Karpas-422 (cell line): Measurements from ENCODE around the gene PRKN. TPM values are rescaled to one million over a fixed set of nuclear protein-coding genes. Genes with fewer than 3 reads are reported as not detected.

Source experiments
- DNase-seq: peaks from one replicate; pipeline ENCODE4 v3.0.0-alpha.2; 2015
- H2AFZ ChIP-seq: fragments of 200-600 bp; sonication (generic); 2 replicates; pipeline ENCODE4 v1.6.1; 2014; ENCODE audit warnings: antibody characterized with exemption, low read length, mixed read lengths
- H3K27ac ChIP-seq: fragments of 200-600 bp; sonication (generic); 2 replicates; pipeline ENCODE4 v1.5.1; 2014; ENCODE audit warnings: mild to moderate bottlenecking, low read length, moderate library complexity
- H3K27me3 ChIP-seq: fragments of 200-600 bp; sonication (generic); 2 replicates; pipeline ENCODE4 v1.6.1; 2014; ENCODE audit warnings: low read length, mixed read lengths
- H3K36me3 ChIP-seq: fragments of 200-600 bp; sonication (generic); 2 replicates; pipeline ENCODE4 v1.6.1; 2014; ENCODE audit warnings: low read length, mixed read lengths; ENCODE audit not compliant: insufficient read depth
- H3K4me1 ChIP-seq: fragments of 200-600 bp; sonication (generic); 2 replicates; pipeline ENCODE4 v1.6.1; 2014; ENCODE audit warnings: mild to moderate bottlenecking, low read length, mixed read lengths
- H3K4me2 ChIP-seq: fragments of 200-600 bp; sonication (generic); 2 replicates; pipeline ENCODE4 v1.6.1; 2014; ENCODE audit warnings: low read length, low read depth, mild to moderate bottlenecking; ENCODE audit not compliant: poor library complexity, severe bottlenecking
- H3K4me3 ChIP-seq: fragments of 200-600 bp; sonication (generic); 2 replicates; pipeline ENCODE4 v1.5.1; 2014; ENCODE audit warnings: mild to moderate bottlenecking, antibody characterized with exemption, low read length, mixed read lengths
- H3K79me2 ChIP-seq: fragments of 200-600 bp; sonication (generic); 2 replicates; pipeline ENCODE4 v1.6.1; 2014; ENCODE audit warnings: mild to moderate bottlenecking, low read length, mixed read lengths
- H3K9ac ChIP-seq: fragments of 200-600 bp; sonication (generic); 2 replicates; pipeline ENCODE4 v1.6.0; 2014; ENCODE audit warnings: low read length
- H3K9me2 ChIP-seq: fragments of 200-600 bp; sonication (generic), shearing (Covaris generic); replicated peaks from 2 replicates; pipeline ENCODE4 v1.6.0; 2014; ENCODE audit warnings: mild to moderate bottlenecking, low read length, moderate library complexity; ENCODE audit not compliant: insufficient read depth
- H3K9me3 ChIP-seq: fragments of 300-700, 200-600 bp; sonication (generic); 2 replicates; pipeline ENCODE4 v1.6.1; 2014; ENCODE audit warnings: low read length, mixed read lengths
- H4K20me1 ChIP-seq: fragments of 200-600 bp; sonication (generic); 2 replicates; pipeline ENCODE4 v1.6.1; 2014; ENCODE audit warnings: mild to moderate bottlenecking, antibody characterized with exemption, low read length, low read depth; ENCODE audit not compliant: insufficient read depth
- total RNA-seq: library from RNA; depleted of rRNA; stranded (reverse); fragments of >200 nt; shearing (Covaris generic); gene quantifications from 2 replicates; pipeline ENCODE4 v1.2.3, GENCODE V29; 2014; ENCODE audit warnings: low replicate concordance

Gene PRKN
- total RNA-seq, 1 experiment from 2014 or later, result not detected

GRCh38 chr6:161434350-161434749, 1293.2 kb downstream of the PRKN start:
- Histone ChIP-seq H3K27ac (no peak overlapping the region), H4K20me1 (no peaks in the 10 kb centered on the region), H3K4me1 (peaks cover 8% of the 10 kb centered on the region), H3K4me3 (no peak overlapping the region), H3K9me3 (no peaks in the 10 kb centered on the region), H3K9ac (no peak overlapping the region), H3K27me3 (no peaks in the 10 kb centered on the region), H3K9me2 (no peaks in the 10 kb centered on the region), H2AFZ (no peak overlapping the region), H3K79me2 (no peaks in the 10 kb centered on the region), H3K36me3 (no peaks in the 10 kb centered on the region), H3K4me2 (no peak overlapping the region)
- no peak for DNase-seq

- no peaks in the 10 kb centered on the region for H3K9me3 ChIP-seq
- no peak overlapping the region for H3K4me3 ChIP-seq
- no peaks in the 10 kb centered on the region for H3K36me3 ChIP-seq
- H3K9ac ChIP-seq, result no peak overlapping the region
- H3K4me2 ChIP-seq, result no peak overlapping the region
- H3K27ac ChIP-seq, result no peak overlapping the region
- no peak for DNase-seq
- H2AFZ ChIP-seq, result no peak overlapping the region
- no peaks in the 10 kb centered on the region for H3K79me2 ChIP-seq
- no peaks in the 10 kb centered on the region for H3K27me3 ChIP-seq
- H3K4me1 ChIP-seq, result no peaks in the 10 kb centered on the region
- H4K20me1 ChIP-seq, result no peaks in the 10 kb centered on the region
- H3K9me2 ChIP-seq, result no peaks in the 10 kb centered on the region
These were observed 1295.0 kb downstream of the PRKN start for GRCh38 chr6:161432546-161432945.

GRCh38 chr6:161429921-161430490, 1297.6 kb downstream of the PRKN start:
- Histone ChIP-seq H3K4me3 (no peak overlapping the region), H3K4me1 (no peaks in the 10 kb centered on the region), H3K79me2 (no peaks in the 10 kb centered on the region), H4K20me1 (no peaks in the 10 kb centered on the region), H3K9me2 (no peaks in the 10 kb centered on the region), H3K9ac (no peak overlapping the region), H3K36me3 (no peaks in the 10 kb centered on the region), H3K4me2 (no peak overlapping the region), H2AFZ (no peak overlapping the region), H3K27ac (no peak overlapping the region), H3K27me3 (no peaks in the 10 kb centered on the region), H3K9me3 (no peaks in the 10 kb centered on the region)
- DNase-seq, result peak; percentile 49

- Histone ChIP-seq H3K9me2 (no peaks in the 10 kb centered on the region), H3K4me1 (no peaks in the 10 kb centered on the region), H4K20me1 (no peaks in the 10 kb centered on the region), H3K36me3 (no peaks in the 10 kb centered on the region), H3K9ac (no peak overlapping the region), H2AFZ (no peak overlapping the region), H3K4me2 (no peak overlapping the region), H3K9me3 (no peaks in the 10 kb centered on the region), H3K27ac (no peak overlapping the region), H3K4me3 (no peak overlapping the region), H3K79me2 (no peaks in the 10 kb centered on the region), H3K27me3 (no peaks in the 10 kb centered on the region)
- no peak for DNase-seq
These were observed 1303.1 kb downstream of the PRKN start for GRCh38 chr6:161424421-161424820.

GRCh38 chr6:161422710-161423680, 1304.6 kb downstream of the PRKN start:
- Histone ChIP-seq H3K4me2 (no peak overlapping the region), H3K9ac (no peak overlapping the region)

GRCh38 chr6:161418463-161418945, 1309.1 kb downstream of the PRKN start:
- H3K36me3 ChIP-seq, result no peaks in the 10 kb centered on the region
- no peaks in the 10 kb centered on the region for H3K4me1 ChIP-seq
- no peak overlapping the region for H2AFZ ChIP-seq
- no peak overlapping the region for H3K9ac ChIP-seq
- no peak overlapping the region for H3K4me2 ChIP-seq
- H3K27ac ChIP-seq, result no peak overlapping the region
- no peaks in the 10 kb centered on the region for H3K27me3 ChIP-seq
- no peaks in the 10 kb centered on the region for H3K9me2 ChIP-seq
- no peaks in the 10 kb centered on the region for H3K9me3 ChIP-seq
- no peak overlapping the region for H3K4me3 ChIP-seq
- H3K79me2 ChIP-seq, result no peaks in the 10 kb centered on the region
- DNase-seq, result peak; percentile 85
- H4K20me1 ChIP-seq, result no peaks in the 10 kb centered on the region

More at GRCh38 chr6:161422710-161423680, 1304.6 kb downstream of the PRKN start:
- no peaks in the 10 kb centered on the region for H3K36me3 ChIP-seq
- no peaks in the 10 kb centered on the region for H3K9me3 ChIP-seq
- no peaks in the 10 kb centered on the region for H4K20me1 ChIP-seq
- H3K27ac ChIP-seq, result no peak overlapping the region
- DNase-seq, result no peak
- H3K27me3 ChIP-seq, result no peaks in the 10 kb centered on the region
- H2AFZ ChIP-seq, result no peak overlapping the region
- H3K4me1 ChIP-seq, result no peaks in the 10 kb centered on the region
- no peaks in the 10 kb centered on the region for H3K79me2 ChIP-seq
- no peak overlapping the region for H3K4me3 ChIP-seq
- H3K9me2 ChIP-seq, result no peaks in the 10 kb centered on the region

- Histone ChIP-seq H3K4me1 (no peaks in the 10 kb centered on the region), H3K9me2 (no peaks in the 10 kb centered on the region), H3K4me2 (no peak overlapping the region), H3K79me2 (no peaks in the 10 kb centered on the region), H3K9me3 (no peaks in the 10 kb centered on the region), H3K9ac (no peak overlapping the region), H3K27ac (no peak overlapping the region), H3K4me3 (no peak overlapping the region), H2AFZ (no peak overlapping the region), H3K27me3 (no peaks in the 10 kb centered on the region), H4K20me1 (no peaks in the 10 kb centered on the region), H3K36me3 (no peaks in the 10 kb centered on the region)
- no peak for DNase-seq
These were observed 1309.7 kb downstream of the PRKN start for GRCh38 chr6:161417717-161418462.
